ENCODE results near the gene RDX. TPM values are rescaled to one million over a fixed set of nuclear protein-coding genes. Genes with fewer than 3 reads are reported as not detected.

RDX gene
- total RNA-seq, 1 donor from 2014 or later = 88.2 TPM

GRCh38 chr11:110261195-110262071 is 35.0 kb downstream of the RDX start:
- Histone ChIP-seq H3K36me3 (ENCODE audit: control insufficient read depth, insufficient read depth, low read length) (peaks cover 2% of the 10 kb centered on the region), H3K4me3 (ENCODE audit: low read depth, low read length) (no peak overlapping the region), H3K27me3 (ENCODE audit: control insufficient read depth, insufficient read depth, low read length) (no peaks in the 10 kb centered on the region)
- no peak for TF ChIP-seq CTCF (IDR thresholded peaks at IDR 0.05; ENCODE audit: insufficient read depth, low read length, severe bottlenecking)
- FAIRE-seq (no peak), DNase-seq (ENCODE audit: low read depth) (no peak)

- Histone ChIP-seq H3K27me3 (ENCODE audit: control insufficient read depth, insufficient read depth, low read length) (no peaks in the 10 kb centered on the region), H3K36me3 (ENCODE audit: control insufficient read depth, insufficient read depth, low read length) (peaks cover 9% of the 10 kb centered on the region), H3K4me3 (ENCODE audit: low read depth, low read length) (no peak overlapping the region)
- TF ChIP-seq CTCF (IDR thresholded peaks at IDR 0.05; ENCODE audit: insufficient read depth, low read length, severe bottlenecking) = no peak
- no peak for FAIRE-seq
- DNase-seq (ENCODE audit: low read depth) = no peak
Observed at GRCh38 chr11:110253525-110253924, 42.9 kb downstream of the RDX start.

- no peak for FAIRE-seq
- Histone ChIP-seq H3K36me3 (ENCODE audit: control insufficient read depth, insufficient read depth, low read length) (peaks cover 9% of the 10 kb centered on the region), H3K4me3 (ENCODE audit: low read depth, low read length) (no peak overlapping the region), H3K27me3 (ENCODE audit: control insufficient read depth, insufficient read depth, low read length) (no peaks in the 10 kb centered on the region)
- TF ChIP-seq CTCF (IDR thresholded peaks at IDR 0.05; ENCODE audit: insufficient read depth, low read length, severe bottlenecking) = no peak
- DNase-seq (ENCODE audit: low read depth) = peak; percentile 90
Observed at GRCh38 chr11:110251836-110252235, 44.6 kb downstream of the RDX start.

- no peaks in the 10 kb centered on the region for H3K27me3 ChIP-seq (ENCODE audit: control insufficient read depth, insufficient read depth, low read length)
- no peak overlapping the region for H3K4me3 ChIP-seq (ENCODE audit: low read depth, low read length)
- TF ChIP-seq CTCF (IDR thresholded peaks at IDR 0.05; ENCODE audit: insufficient read depth, low read length, severe bottlenecking) = no peak
- FAIRE-seq (no peak), DNase-seq (ENCODE audit: low read depth) (no peak)
- H3K36me3 ChIP-seq (ENCODE audit: control insufficient read depth, insufficient read depth, low read length) = peaks cover 10% of the 10 kb centered on the region
Observed at GRCh38 chr11:110250168-110250567, 46.2 kb downstream of the RDX start.

GRCh38 chr11:110249766-110250165 is 46.6 kb downstream of the RDX start:
- DNase-seq (ENCODE audit: low read depth) = no peak
- Histone ChIP-seq H3K36me3 (ENCODE audit: control insufficient read depth, insufficient read depth, low read length) (peaks cover 10% of the 10 kb centered on the region), H3K27me3 (ENCODE audit: control insufficient read depth, insufficient read depth, low read length) (no peaks in the 10 kb centered on the region), H3K4me3 (ENCODE audit: low read depth, low read length) (no peak overlapping the region)
- no peak for TF ChIP-seq CTCF (IDR thresholded peaks at IDR 0.05; ENCODE audit: insufficient read depth, low read length, severe bottlenecking)
- no peak for FAIRE-seq
